Adipose tissue (tissue), 3 donors: Measurements from ENCODE around the gene VWA3B. TPM values are rescaled to one million over a fixed set of nuclear protein-coding genes. Genes with fewer than 3 reads are reported as not detected.
"Not testable (repeated sequence)": the region's sequence is repeated elsewhere in the genome, so short reads cannot be mapped to it uniquely, and the experiment has no call there.

Experiments used
- H3K27ac ChIP-seq: one replicate; pipeline ENCODE4 v1.5.1; 2013; ENCODE audit warnings: low read depth, low read length
- WGBS, 3 donors: extraction: QIAGEN DNeasy Blood & Tissue Kit; methylation state at CpG; one replicate each; pipeline ENCODE4 v1.1.7; 2013; 5-methylcytosine and 5-hydroxymethylcytosine counted together
- polyA plus RNA-seq, 3 donors: library from polyadenylated mRNA; stranded (reverse); fragments of 200-250 nt; gene quantifications; one replicate each; pipeline ENCODE4 v1.2.3, GENCODE V29; 2013
- donor health status: healthy with polysubstance abuse.
- donor health status: Bipolar disorder and iron deficiency.
- donor health status: healthy.

VWA3B gene
- polyA plus RNA-seq, 3 donors: 0.29 TPM; not detected in 2

GRCh38 chr2:98078701-98079100, 8.3 kb upstream of the VWA3B start:
- H3K27ac ChIP-seq: no peak overlapping the region
- WGBS, 3 donors: 82 to 89% (median 86%) methylated on average over 2 of the region's 2 CpGs

GRCh38 chr2:98084151-98084868, 2.7 kb upstream of the VWA3B start:
- 51 to 59% (median 55%) methylated on average over 5 of the region's 5 CpGs for WGBS, 3 donors
- no peak overlapping the region for H3K27ac ChIP-seq

GRCh38 chr2:98084869-98085238, 2.1 kb upstream of the VWA3B start:
- H3K27ac ChIP-seq: no peak overlapping the region
- WGBS, 3 donors: 45 to 82% (median 69%) methylated on average over 3 of the region's 3 CpGs

GRCh38 chr2:98085649-98086048, 1.3 kb upstream of the VWA3B start:
- 67 to 85% (median 82%) methylated on average over 5 of the region's 5 CpGs for WGBS, 3 donors

GRCh38 chr2:98087447-98088020, 567 bp downstream of the VWA3B start:
- 42 to 50% (median 48%) methylated on average over 13 of the region's 13 CpGs for WGBS, 3 donors
- H3K27ac ChIP-seq: no peak overlapping the region

More at GRCh38 chr2:98085649-98086048, 1.3 kb upstream of the VWA3B start:
- H3K27ac ChIP-seq: no peak overlapping the region

- H3K27ac ChIP-seq: no peak overlapping the region
- WGBS, 3 donors: 68 to 90% (median 68%) methylated on average over 5 of the region's 5 CpGs
Observed at GRCh38 chr2:98088261-98088660, 1.3 kb downstream of the VWA3B start.

GRCh38 chr2:98089941-98090340, 3.0 kb downstream of the VWA3B start:
- H3K27ac ChIP-seq: no peak overlapping the region

GRCh38 chr2:98090951-98091350, 4.0 kb downstream of the VWA3B start:
- 72 to 84% (median 81%) methylated on average over 8 of the region's 8 CpGs for WGBS, 3 donors
- H3K27ac ChIP-seq: no peak overlapping the region

- WGBS, 3 donors: 44 to 89% (median 64%) methylated on average over 1 of the region's 1 CpG
- no peak overlapping the region for H3K27ac ChIP-seq
Observed at GRCh38 chr2:98091738-98092137, 4.8 kb downstream of the VWA3B start.

GRCh38 chr2:98093146-98093545, 6.2 kb downstream of the VWA3B start:
- no peak overlapping the region for H3K27ac ChIP-seq
- WGBS, 3 donors: 82 to 93% (median 91%) methylated on average over 3 of the region's 3 CpGs

- 88 to 89% (median 88%) methylated on average over 5 of the region's 5 CpGs for WGBS, 3 donors
- no peak overlapping the region for H3K27ac ChIP-seq
Observed at GRCh38 chr2:98093611-98094010, 6.6 kb downstream of the VWA3B start.

- no peak overlapping the region for H3K27ac ChIP-seq
- WGBS, 3 donors: 49 to 80% (median 76%) methylated on average over 6 of the region's 6 CpGs
Observed at GRCh38 chr2:98099939-98100743, 13.2 kb downstream of the VWA3B start.

GRCh38 chr2:98102315-98102714, 15.3 kb downstream of the VWA3B start:
- H3K27ac ChIP-seq: not testable (repeated sequence)
- WGBS, 3 donors: 95 to 98% (median 97%) methylated on average over 17 of the region's 17 CpGs

GRCh38 chr2:98102878-98103277, 15.9 kb downstream of the VWA3B start:
- H3K27ac ChIP-seq: no peak overlapping the region

GRCh38 chr2:98108110-98108509, 21.1 kb downstream of the VWA3B start:
- no peak overlapping the region for H3K27ac ChIP-seq
- 62 to 85% (median 77%) methylated on average over 2 of the region's 2 CpGs for WGBS, 3 donors

- H3K27ac ChIP-seq: no peak overlapping the region
- 67 to 80% (median 74%) methylated on average over 2 of the region's 2 CpGs for WGBS, 3 donors
Observed at GRCh38 chr2:98110741-98111140, 23.8 kb downstream of the VWA3B start.

GRCh38 chr2:98114643-98115330, 27.8 kb downstream of the VWA3B start:
- WGBS, 3 donors: 70 to 80% (median 74%) methylated on average over 6 of the region's 6 CpGs
- no peak overlapping the region for H3K27ac ChIP-seq

GRCh38 chr2:98118161-98118560, 31.2 kb downstream of the VWA3B start:
- no peak overlapping the region for H3K27ac ChIP-seq
- 78 to 79% (median 78%) methylated on average over 4 of the region's 4 CpGs for WGBS, 3 donors

- WGBS, 3 donors: 38 to 44% (median 44%) methylated on average over 2 of the region's 2 CpGs
- no peak overlapping the region for H3K27ac ChIP-seq
Observed at GRCh38 chr2:98118852-98119251, 31.9 kb downstream of the VWA3B start.
